H1 (cell line): ENCODE results near the gene PCDHB14. TPM values are rescaled to one million over a fixed set of nuclear protein-coding genes. Genes with fewer than 3 reads are reported as not detected.
"Not testable (repeated sequence)": the region's sequence is repeated elsewhere in the genome, so short reads cannot be mapped to it uniquely, and the experiment has no call there.

Experiments used
- CTCF ChIA-PET: fragments of 300-600 bp; sonication (Branson Sonifier 250); formaldehyde crosslinking; loops from one replicate; lab custom pipeline; 2021; ENCODE audit not compliant: partially characterized antibody; lab: Charles Lee
- POLR2A ChIA-PET: fragments of 300-600 bp; sonication (Branson Sonifier 250); formaldehyde crosslinking; loops from one replicate; lab custom pipeline; 2021; ENCODE audit warnings: inconsistent platforms; ENCODE audit not compliant: partially characterized antibody; lab: Charles Lee
- DNase-seq, 2 experiments: peaks; one replicate each; pipeline versions ENCODE4 v3.0.0 to v3.0.0-alpha.2; 2010 to 2022; ENCODE audit warnings: low spot score in 2 of 2, low read depth in 1 of 2, mixed read lengths in 1 of 2
- FAIRE-seq: peaks from 2 replicates; lab custom pipeline; 2011; peaks lifted over from hg19 to GRCh38; lab: Jason Lieb, UNC
- H2AFZ ChIP-seq: 2 replicates; pipeline ENCODE4 v1.8.1; 2012; ENCODE audit warnings: low read length, inconsistent platforms
- H2AK5ac ChIP-seq: 2 replicates; pipeline ENCODE4 v1.6.1; 2013; ENCODE audit warnings: low read depth, low read length
- H2BK120ac ChIP-seq: replicated peaks from 2 replicates; pipeline ENCODE3; 2013; ENCODE audit warnings: low read depth, low read length, inconsistent platforms
- H2BK12ac ChIP-seq: 2 replicates; pipeline ENCODE4 v1.6.1; 2013; ENCODE audit warnings: low read depth, low read length
- H2BK15ac ChIP-seq: 2 replicates; pipeline ENCODE4 v1.6.1; 2013; ENCODE audit warnings: low read length
- H2BK20ac ChIP-seq: 2 replicates; pipeline ENCODE4 v1.6.1; 2013; ENCODE audit warnings: low read length
- H2BK5ac ChIP-seq: 2 replicates; pipeline ENCODE4 v1.6.1; 2013; ENCODE audit warnings: low read depth, low read length
- H3K14ac ChIP-seq: 2 replicates; pipeline ENCODE4 v1.6.1; 2013; ENCODE audit warnings: inconsistent platforms; ENCODE audit not compliant: insufficient read length
- H3K18ac ChIP-seq: 2 replicates; pipeline ENCODE4 v1.6.1; 2013; ENCODE audit warnings: low read length; ENCODE audit errors: extremely low read depth
- H3K23ac ChIP-seq: 2 replicates; pipeline ENCODE4 v1.6.1; 2013; ENCODE audit warnings: inconsistent platforms; ENCODE audit not compliant: insufficient read length
- H3K23me2 ChIP-seq: 2 replicates; pipeline ENCODE4 v1.6.1; 2013; ENCODE audit warnings: low read depth, low read length
- H3K27ac ChIP-seq: 2 replicates; pipeline ENCODE4 v1.6.1; 2011; ENCODE audit warnings: low read depth, low read length, inconsistent platforms
- H3K27me3 ChIP-seq, 4 experiments: replicated peaks in 1 of 4; 1 replicate in 1 of 4; 2 replicates in 3 of 4; pipeline versions ENCODE4 v1.6.1 to v1.8.1; 2011 to 2013; ENCODE audit warnings: low read length in 3 of 4, mild to moderate bottlenecking in 3 of 4, inconsistent platforms in 2 of 4, mixed read lengths in 2 of 4, moderate library complexity in 1 of 4; ENCODE audit not compliant: control insufficient read depth in 3 of 4, insufficient read depth in 3 of 4; ENCODE audit errors: extremely low read depth in 1 of 4
- H3K36me3 ChIP-seq, 4 experiments: 2 replicates each; pipeline versions ENCODE4 v1.6.1 to v1.8.1; 2011 to 2013; ENCODE audit warnings: mild to moderate bottlenecking in 4 of 4, low read length in 3 of 4, moderate library complexity in 2 of 4, control low read depth in 1 of 4, inconsistent platforms in 1 of 4; ENCODE audit not compliant: insufficient read depth in 4 of 4, control insufficient read depth in 2 of 4
- H3K4ac ChIP-seq: replicated peaks from 2 replicates; pipeline ENCODE3; 2013; ENCODE audit warnings: low read length, low read depth, mixed read lengths, inconsistent platforms; ENCODE audit not compliant: insufficient read length
- H3K4me1 ChIP-seq, 4 experiments: replicated peaks in 1 of 4; 1 replicate in 1 of 4; 2 replicates in 3 of 4; pipeline versions ENCODE4 v1.6.1 to v1.8.1; 2011 to 2013; ENCODE audit warnings: low read length in 3 of 4, inconsistent platforms in 2 of 4, mixed read lengths in 1 of 4; ENCODE audit not compliant: insufficient read depth in 4 of 4, control insufficient read depth in 3 of 4
- H3K4me2 ChIP-seq, 2 experiments: 2 replicates each; pipeline versions ENCODE4 v1.6.1 to v1.8.1; 2011 to 2013; ENCODE audit warnings: low read depth in 2 of 2, low read length in 2 of 2, control low read depth in 1 of 2, inconsistent platforms in 1 of 2, mild to moderate bottlenecking in 1 of 2; ENCODE audit not compliant: insufficient read depth in 1 of 2
- H3K4me3 ChIP-seq, 4 experiments: fragments of 200-600, 300-600 bp in 1 of 4; sonication (generic), shearing (Covaris generic), sonication (Bioruptor Twin) in 1 of 4; 2 replicates each; pipeline versions ENCODE4 v1.5.1 to v1.8.1; 2011 to 2016; ENCODE audit warnings: low read length in 4 of 4, low read depth in 3 of 4, control low read depth in 2 of 4, inconsistent platforms in 2 of 4, mild to moderate bottlenecking in 2 of 4, mixed read lengths in 1 of 4, moderate library complexity in 1 of 4; ENCODE audit not compliant: insufficient read depth in 2 of 4; ENCODE audit errors: extremely low read depth in 1 of 4
- H3K56ac ChIP-seq: replicated peaks from 2 replicates; pipeline ENCODE3; 2013; ENCODE audit warnings: low read depth, mild to moderate bottlenecking, mixed read lengths, low read length, inconsistent platforms; ENCODE audit not compliant: insufficient read length
- H3K79me1 ChIP-seq: 2 replicates; pipeline ENCODE4 v1.6.1; 2013; ENCODE audit warnings: low read depth, low read length, control low read depth
- H3K79me2 ChIP-seq, 2 experiments: 2 replicates each; pipeline versions ENCODE4 v1.6.1 to v1.8.1; 2012 to 2013; ENCODE audit warnings: low read length in 2 of 2, mild to moderate bottlenecking in 2 of 2, inconsistent platforms in 1 of 2; ENCODE audit not compliant: insufficient read depth in 2 of 2, control insufficient read depth in 1 of 2
- H3K9ac ChIP-seq, 4 experiments: replicated peaks in 1 of 4; 1 replicate in 1 of 4; 2 replicates in 3 of 4; pipeline versions ENCODE4 v1.6.1 to v1.8.1; 2011 to 2013; ENCODE audit warnings: low read depth in 3 of 4, low read length in 3 of 4, control low read depth in 2 of 4, mild to moderate bottlenecking in 2 of 4, moderate library complexity in 2 of 4, inconsistent platforms in 1 of 4; ENCODE audit errors: extremely low read depth in 1 of 4
- H3K9me3 ChIP-seq, 2 experiments: 2 replicates each; pipeline versions ENCODE4 v1.6.1 to v1.8.1; 2012 to 2013; ENCODE audit warnings: mild to moderate bottlenecking in 2 of 2, moderate library complexity in 2 of 2, control low read depth in 1 of 2, inconsistent platforms in 1 of 2, low read depth in 1 of 2, low read length in 1 of 2, mixed read lengths in 1 of 2; ENCODE audit not compliant: insufficient read depth in 2 of 2
- H4K20me1 ChIP-seq, 2 experiments: replicated peaks in 1 of 2; 2 replicates each; pipeline versions ENCODE3 to v1.8.1; 2011 to 2013; ENCODE audit warnings: inconsistent platforms in 2 of 2, low read length in 2 of 2, mild to moderate bottlenecking in 1 of 2; ENCODE audit not compliant: insufficient read depth in 2 of 2, control insufficient read depth in 1 of 2
- H4K5ac ChIP-seq: 2 replicates; pipeline ENCODE4 v1.6.1; 2013; ENCODE audit warnings: low read length, low read depth, mixed read lengths, inconsistent platforms; ENCODE audit not compliant: insufficient read length
- H4K8ac ChIP-seq: 2 replicates; pipeline ENCODE4 v1.8.0; 2013; ENCODE audit warnings: mild to moderate bottlenecking, moderate library complexity, low read length, inconsistent platforms; ENCODE audit not compliant: insufficient read depth; ENCODE audit errors: extremely low read depth
- H4K91ac ChIP-seq: replicated peaks from 2 replicates; pipeline ENCODE3; 2013; ENCODE audit warnings: low read length, mixed read lengths, inconsistent platforms; ENCODE audit not compliant: insufficient read length
- WGBS, 2 experiments: shearing (Covaris generic) in 1 of 2; methylation state at CpG; one replicate each; pipeline versions ENCODE4 v1.1.6 to v1.1.7; 2013 to 2015; ENCODE audit warnings: low lambda C conversion rate in 2 of 2, mixed read lengths in 2 of 2, inconsistent platforms in 1 of 2, low coverage in 1 of 2, missing lambda C conversion rate in 1 of 2; ENCODE audit not compliant: insufficient replicate concordance in 2 of 2, insufficient coverage in 1 of 2, insufficient read length in 1 of 2; ENCODE audit errors: extremely low coverage in 1 of 2, missing lambda C conversion rate in 1 of 2; 5-methylcytosine and 5-hydroxymethylcytosine counted together
- polyA plus RNA-seq, 7 experiments: library from polyadenylated mRNA; depleted of rRNA in 3 of 7; stranded (reverse) in 5 of 7; unstranded in 2 of 7; fragments of >200 nt in 5 of 7; fragments of 200-250 nt in 2 of 7; gene quantifications; 1 replicate in 5 of 7; 2 replicates in 1 of 7; 4 replicates in 1 of 7; pipeline versions ENCODE4 v1.2.1 to v1.2.3, GENCODE V29; 2011 to 2013; ENCODE audit warnings: missing spikeins in 2 of 7, mixed read lengths in 2 of 7
- total RNA-seq: library from RNA; stranded (reverse); fragmentation: NEBNext Ultra II Directional; extraction: Animal tissue kit (Norgen Biotek cat#: 25700); gene quantifications from 2 replicates; pipeline ENCODE4 v1.2.1, GENCODE V29; 2021

The PCDHB14 gene
- total and polyA plus RNA-seq, 2 of the 8 experiments (the other 6 are each of a cell fraction or from before 2014, with no cell fraction given) = 2.7 TPM

GRCh38 chr5:141214583-141214982 lies 8.6 kb upstream of the PCDHB14 start:
- H3K18ac ChIP-seq, H3K27ac ChIP-seq, H3K4me3 ChIP-seq, H4K8ac ChIP-seq, H3K4me2 ChIP-seq, H3K79me1 ChIP-seq, H2BK12ac ChIP-seq, H4K20me1 ChIP-seq, H2BK15ac ChIP-seq, H4K91ac ChIP-seq, H3K4me1 ChIP-seq, H2BK20ac ChIP-seq, H3K27me3 ChIP-seq, H2BK5ac ChIP-seq, H3K23ac ChIP-seq, POLR2A ChIA-PET, H4K5ac ChIP-seq, H3K79me2 ChIP-seq, H2BK120ac ChIP-seq, DNase-seq, H3K23me2 ChIP-seq, H3K56ac ChIP-seq, H3K14ac ChIP-seq, H3K4ac ChIP-seq, H2AK5ac ChIP-seq, H3K9ac ChIP-seq, FAIRE-seq, H3K36me3 ChIP-seq, H2AFZ ChIP-seq: not testable (repeated sequence)
- CTCF ChIA-PET = interaction anchor here (0.6 to 2.9 kb wide), 14 partner anchors 9 to 350 kb away, joined by 3 to 21 read pairs (median 6); partner anchors contain the start of genes PCDHB14, PCDHB15, PCDHB16 and PCDHGA10
- WGBS, 2 experiments = 94% methylated on average over 10 of the region's 12 CpGs; no CpG with 5 or more reads in 1 of the 2 experiments
- peaks cover 7 to 28% of the 10 kb centered on the region in 2 experiments; a peak in 3 of 4 replicates for H3K9me3 ChIP-seq

GRCh38 chr5:141215504-141215903 lies 7.6 kb upstream of the PCDHB14 start:
- H3K9me3 ChIP-seq = peaks cover 7 to 21% of the 10 kb centered on the region in 2 experiments; a peak in 3 of 4 replicates
- POLR2A ChIA-PET = not testable (repeated sequence)
- CTCF ChIA-PET = interaction anchor here (1.0 to 2.1 kb wide), 3 partner anchors 13 to 349 kb away, joined by 3 to 7 read pairs (median 3); partner anchors contain the start of gene PCDHGB7

More at GRCh38 chr5:141215504-141215903, 7.6 kb upstream of the PCDHB14 start:
- not testable (repeated sequence) for H3K18ac ChIP-seq, H3K4me3 ChIP-seq, H2AFZ ChIP-seq, H4K8ac ChIP-seq, H3K23me2 ChIP-seq, H2BK5ac ChIP-seq, H3K4me1 ChIP-seq, H4K5ac ChIP-seq, H3K27me3 ChIP-seq, H3K4ac ChIP-seq, H2AK5ac ChIP-seq, DNase-seq, H3K36me3 ChIP-seq, FAIRE-seq, H4K20me1 ChIP-seq, H3K79me1 ChIP-seq, H3K79me2 ChIP-seq, H3K9ac ChIP-seq, H4K91ac ChIP-seq, H3K56ac ChIP-seq, H2BK120ac ChIP-seq, H2BK12ac ChIP-seq, H3K14ac ChIP-seq, H3K4me2 ChIP-seq, H3K27ac ChIP-seq, H2BK20ac ChIP-seq, H3K23ac ChIP-seq, H2BK15ac ChIP-seq
- WGBS, 2 experiments = 97% methylated on average over 17 of the region's 40 CpGs; no CpG with 5 or more reads in 1 of the 2 experiments
